Measurements from ENCODE around the gene TPRG1.

- TF ChIP-seq EP300 (IDR thresholded peaks at IDR 0.05), result no peak
- no peak for TF ChIP-seq POLR2A (IDR thresholded peaks at IDR 0.05)
- TF ChIP-seq, protein P1, sequence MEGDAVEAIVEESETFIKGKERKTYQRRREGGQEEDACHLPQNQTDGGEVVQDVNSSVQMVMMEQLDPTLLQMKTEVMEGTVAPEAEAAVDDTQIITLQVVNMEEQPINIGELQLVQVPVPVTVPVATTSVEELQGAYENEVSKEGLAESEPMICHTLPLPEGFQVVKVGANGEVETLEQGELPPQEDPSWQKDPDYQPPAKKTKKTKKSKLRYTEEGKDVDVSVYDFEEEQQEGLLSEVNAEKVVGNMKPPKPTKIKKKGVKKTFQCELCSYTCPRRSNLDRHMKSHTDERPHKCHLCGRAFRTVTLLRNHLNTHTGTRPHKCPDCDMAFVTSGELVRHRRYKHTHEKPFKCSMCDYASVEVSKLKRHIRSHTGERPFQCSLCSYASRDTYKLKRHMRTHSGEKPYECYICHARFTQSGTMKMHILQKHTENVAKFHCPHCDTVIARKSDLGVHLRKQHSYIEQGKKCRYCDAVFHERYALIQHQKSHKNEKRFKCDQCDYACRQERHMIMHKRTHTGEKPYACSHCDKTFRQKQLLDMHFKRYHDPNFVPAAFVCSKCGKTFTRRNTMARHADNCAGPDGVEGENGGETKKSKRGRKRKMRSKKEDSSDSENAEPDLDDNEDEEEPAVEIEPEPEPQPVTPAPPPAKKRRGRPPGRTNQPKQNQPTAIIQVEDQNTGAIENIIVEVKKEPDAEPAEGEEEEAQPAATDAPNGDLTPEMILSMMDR (IDR thresholded peaks at IDR 0.05), result no peak
- TF ChIP-seq POLR2AphosphoS5 (IDR thresholded peaks at IDR 0.05), result no peak
Observed at GRCh38 chr3:189360291-189360690, 188.5 kb downstream of the TPRG1 start.
